Gastroesophageal sphincter (tissue), 3 donors: ENCODE measurements around the gene EFHC2.
A peak's percentile ranks its signal among the peaks of the same experiment; 100 is the strongest.

Experiments
- CTCF ChIP-seq, 4 experiments: fragments of 200-600 bp in 2 of 4; fragments of 450-650 bp in 2 of 4; sonication (generic) in 1 of 4; IDR thresholded peaks; one replicate each; pipeline ENCODE4 v1.5.1; 2017 to 2019; ENCODE audit warnings: antibody characterized with exemption in 4 of 4, mild to moderate bottlenecking in 2 of 4, moderate library complexity in 2 of 4
- EP300 ChIP-seq: sonication (generic); formaldehyde crosslinking; IDR thresholded peaks from one replicate; pipeline ENCODE4 v1.6.1; 2017; ENCODE audit warnings: antibody characterized with exemption, mild to moderate bottlenecking
- POLR2A ChIP-seq, 2 donors: fragments of 450-650 bp; IDR thresholded peaks; one replicate each; pipeline ENCODE4 v1.6.1; 2017; ENCODE audit warnings: antibody characterized with exemption in 2 of 2, mild to moderate bottlenecking in 2 of 2, moderate library complexity in 1 of 2

DNA sequence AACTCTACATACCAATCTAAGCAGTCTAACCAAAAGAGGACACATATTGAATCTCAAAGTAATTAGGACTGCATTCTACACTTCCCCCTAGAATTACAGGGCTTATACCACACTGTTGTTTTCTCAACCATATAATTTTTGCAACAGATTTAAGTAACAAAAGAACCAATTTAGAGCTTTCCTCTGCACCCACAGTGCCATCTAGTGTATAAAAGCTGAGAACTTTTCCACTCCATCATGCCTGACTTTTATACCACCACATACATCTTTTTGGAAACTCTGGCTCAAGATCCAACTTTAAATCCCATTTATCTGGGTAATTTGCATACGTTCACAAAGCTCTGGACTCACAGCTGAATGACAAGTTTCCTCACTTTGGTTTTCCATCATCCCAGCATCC lies 99.5 kb downstream of the EFHC2 start:
- TF ChIP-seq POLR2A (IDR thresholded peaks at IDR 0.05) (no peak), CTCF (IDR thresholded peaks at IDR 0.05) (peak in 1 of 4 experiments; percentile 48), EP300 (no peak)
